IPS-NIHi7 (cell line): ENCODE data around the gene CASZ1.

Experiments used
- DNase-seq: peaks from one replicate; pipeline ENCODE4 v3.0.0; 2012; ENCODE audit warnings: mixed read lengths; ENCODE audit errors: extremely low spot score

The CASZ1 gene

GRCh38 chr1:10602936-10603335, 193.5 kb downstream of the CASZ1 start:
- no peak for DNase-seq

GRCh38 chr1:10601342-10602070, 194.9 kb downstream of the CASZ1 start:
- DNase-seq, result no peak

DNA sequence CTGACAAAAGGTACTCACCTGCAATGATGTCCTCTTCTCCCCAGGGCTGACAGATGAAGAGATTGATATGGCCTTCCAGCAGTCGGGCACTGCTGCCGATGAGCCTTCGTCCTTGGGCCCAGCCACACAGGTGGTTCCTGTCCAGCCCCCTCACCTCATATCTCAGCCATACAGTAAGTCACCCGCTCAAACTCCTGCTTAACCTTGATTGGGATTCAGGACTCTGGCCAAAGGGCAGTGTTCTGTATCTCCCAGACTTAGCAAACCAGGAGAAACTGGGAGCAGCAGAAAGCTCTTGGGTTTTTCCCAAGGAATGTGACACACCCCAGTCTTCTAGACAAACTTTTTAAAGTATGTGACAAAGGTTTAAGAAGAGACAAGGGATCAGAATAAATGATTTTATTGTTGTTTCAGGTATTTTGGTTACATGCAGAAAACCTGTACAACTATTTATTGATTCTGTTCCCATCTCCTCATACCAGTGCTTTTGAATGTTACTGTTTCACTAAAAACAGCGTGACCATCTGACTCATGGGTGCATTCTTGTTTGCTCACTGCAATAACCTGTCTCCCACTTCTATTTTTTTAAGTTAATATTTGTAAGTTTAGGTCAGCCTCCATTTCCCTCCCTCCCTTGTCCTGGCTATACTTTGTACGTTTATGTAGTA, 197.1 kb downstream of the CASZ1 start:
- DNase-seq, result no peak

DNA sequence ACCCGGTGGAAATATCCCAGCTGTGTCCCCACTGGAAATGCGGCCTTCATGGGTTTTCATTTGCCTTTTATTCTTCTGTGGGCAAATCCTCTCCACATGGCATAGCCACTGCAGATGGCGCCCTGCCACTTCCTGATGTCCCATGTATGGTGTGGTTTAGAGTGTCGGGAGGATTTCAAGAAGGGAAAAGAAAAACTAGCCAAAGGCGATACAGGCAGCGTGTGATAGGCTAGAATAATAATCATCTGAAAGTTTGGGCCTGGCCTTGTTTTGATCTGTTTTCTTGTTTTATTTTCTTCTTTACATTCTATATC, 198.1 kb downstream of the CASZ1 start:
- DNase-seq, result no peak

DNA sequence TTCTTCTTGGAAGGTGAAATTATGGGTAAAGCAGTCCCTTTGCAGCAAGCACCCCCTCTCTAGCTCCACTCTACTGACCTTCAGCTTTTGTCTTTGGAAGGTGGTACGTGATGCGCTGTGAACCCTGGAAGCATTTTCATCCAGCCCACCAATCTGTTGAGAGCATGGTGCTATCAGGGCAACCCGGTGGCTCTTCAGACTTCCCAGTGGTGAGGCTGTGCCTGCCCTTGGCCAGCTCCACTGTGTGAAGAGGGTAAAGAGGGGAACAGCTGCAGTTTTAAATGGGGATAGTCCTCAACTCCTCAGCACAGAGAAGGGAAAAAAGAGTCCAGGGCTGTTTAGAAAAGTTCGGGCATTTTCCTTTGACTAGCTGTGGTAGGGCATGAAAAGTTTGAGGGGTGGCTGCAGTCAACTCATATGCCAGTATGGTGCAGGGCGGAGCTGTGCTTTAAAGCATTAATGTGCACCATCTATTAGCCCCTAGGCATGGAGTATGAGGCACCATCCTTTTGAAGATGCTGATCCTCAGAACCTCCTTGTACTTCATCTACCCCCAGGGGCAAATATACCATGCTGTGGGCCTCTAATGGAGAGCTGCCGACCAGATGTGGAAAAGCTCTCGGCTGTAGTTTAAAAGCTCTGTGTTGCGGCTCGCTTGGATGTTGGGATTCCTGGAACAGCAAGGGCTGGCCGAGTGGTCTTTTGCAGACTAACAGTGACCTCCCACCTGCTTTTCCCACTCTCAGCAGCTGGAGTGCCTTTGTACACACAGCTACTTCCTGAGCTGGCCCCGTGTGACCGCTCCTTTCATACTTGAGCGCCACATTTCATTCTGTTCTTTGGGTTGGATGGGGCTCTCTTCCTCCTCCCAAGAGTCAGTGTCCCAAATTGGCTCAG, 198.7 kb downstream of the CASZ1 start:
- DNase-seq, result no peak

GRCh38 chr1:10596780-10597179, 199.7 kb downstream of the CASZ1 start:
- DNase-seq, result no peak

- DNase-seq, result no peak
Observed at GRCh38 chr1:10594595-10595223, 201.7 kb downstream of the CASZ1 start.

DNA sequence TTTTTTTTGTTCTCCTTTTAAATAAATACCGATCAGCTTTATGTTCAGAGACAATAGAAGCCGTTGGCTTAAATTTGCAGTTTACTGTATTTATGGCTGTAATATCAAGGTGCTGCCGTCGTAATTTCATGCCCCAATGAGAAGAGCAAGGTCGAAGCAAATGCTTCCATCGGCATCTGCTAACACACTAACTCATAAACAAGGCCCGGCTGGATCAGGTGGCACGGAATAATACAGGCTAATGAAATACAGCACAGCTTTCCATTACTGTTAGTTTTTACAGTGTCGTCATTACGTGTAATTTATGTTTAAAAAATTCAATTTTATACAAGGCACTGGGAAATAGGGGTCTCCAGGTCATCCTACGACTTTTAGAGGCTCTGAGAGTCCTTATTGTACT, 202.7 kb downstream of the CASZ1 start:
- no peak for DNase-seq

DNA sequence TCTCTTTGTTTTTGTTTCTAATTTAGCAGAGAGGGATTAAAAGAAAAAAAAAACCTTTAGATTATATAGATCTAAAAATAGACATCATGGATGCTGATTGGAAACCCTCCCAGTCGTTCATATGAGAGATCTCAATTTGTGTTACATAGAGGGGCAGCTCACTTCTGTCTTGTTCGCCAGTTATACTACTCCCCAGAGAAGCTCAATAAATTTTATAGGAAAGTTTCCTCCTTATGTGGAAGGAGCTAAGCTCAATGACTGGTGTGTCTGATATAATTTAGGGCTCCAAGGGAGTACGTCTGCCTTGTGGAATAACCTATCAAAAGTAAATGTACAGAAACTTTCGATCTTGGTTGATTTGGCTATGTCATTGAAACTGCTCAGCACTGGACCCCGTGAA, 204.1 kb downstream of the CASZ1 start:
- no peak for DNase-seq

GRCh38 chr1:10591010-10591409, 205.4 kb downstream of the CASZ1 start:
- no peak for DNase-seq

- no peak for DNase-seq
Observed at GRCh38 chr1:10589074-10589473, 207.4 kb downstream of the CASZ1 start.

DNA sequence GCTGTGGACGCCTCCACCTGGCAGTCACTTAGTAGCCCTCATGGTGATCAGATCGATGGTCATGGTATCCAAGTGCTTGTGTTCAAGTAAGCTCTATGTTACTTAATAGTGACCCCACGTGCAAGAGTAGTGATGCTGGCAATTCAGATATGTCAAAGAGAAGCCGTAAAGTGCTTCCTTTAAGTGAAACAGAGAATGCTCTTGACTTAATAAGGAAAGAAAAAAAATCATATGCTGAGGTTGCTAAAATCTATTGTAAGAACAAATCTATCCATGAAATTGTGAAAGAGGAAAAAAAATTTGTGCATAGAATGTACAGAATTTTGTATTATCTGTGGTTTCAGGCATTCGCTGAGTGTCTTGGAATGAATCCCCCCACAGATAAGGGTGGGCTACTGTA, 207.8 kb downstream of the CASZ1 start:
- no peak for DNase-seq
